HCT116 (cell line): Measurements from ENCODE around the gene NPAP1.

Experiments
- POLR2A ChIP-seq: IDR thresholded peaks from 2 replicates; pipeline ENCODE4 v1.7.0; 2011; ENCODE audit warnings: borderline replicate concordance; ENCODE audit not compliant: insufficient read depth, insufficient read length; ENCODE audit errors: extremely low read depth
- SRF ChIP-seq: IDR thresholded peaks from 2 replicates; pipeline ENCODE4 v1.6.1; 2012; ENCODE audit warnings: low read depth
- ZFX ChIP-seq: fragments of 450-650 bp; IDR thresholded peaks from 2 replicates; pipeline ENCODE4 v1.6.1; 2017
- ZNF274 ChIP-seq: fragments of 200-500 bp; sonication (Bioruptor generic); IDR thresholded peaks from 2 replicates; pipeline ENCODE4 v1.6.1; 2014; ENCODE audit warnings: mild to moderate bottlenecking, low read depth, low read length, inconsistent platforms
- TF ChIP-seq, protein P1 (sequence below): IDR thresholded peaks from 2 replicates; pipeline ENCODE4 v1.6.1; 2012; ENCODE audit warnings: low read depth
- TF ChIP-seq, protein P2 (sequence below), 3 experiments: fragments of 200-600 bp in 1 of 3; sonication (generic) in 1 of 3; IDR thresholded peaks in 2 of 3; conservative IDR thresholded peaks in 1 of 3; 2 replicates each; pipeline ENCODE4 v1.5.1; 2012 to 2017; ENCODE audit warnings: low read depth in 2 of 3, low read length in 2 of 3, antibody characterized with exemption in 1 of 3, borderline replicate concordance in 1 of 3, control low read depth in 1 of 3, mild to moderate bottlenecking in 1 of 3, mixed read lengths in 1 of 3, mixed run types in 1 of 3, moderate library complexity in 1 of 3; ENCODE audit not compliant: insufficient read depth in 1 of 3
- TF ChIP-seq, protein P3 (sequence below): IDR thresholded peaks from 2 replicates; pipeline ENCODE4 v1.6.1; 2012

DNA sequence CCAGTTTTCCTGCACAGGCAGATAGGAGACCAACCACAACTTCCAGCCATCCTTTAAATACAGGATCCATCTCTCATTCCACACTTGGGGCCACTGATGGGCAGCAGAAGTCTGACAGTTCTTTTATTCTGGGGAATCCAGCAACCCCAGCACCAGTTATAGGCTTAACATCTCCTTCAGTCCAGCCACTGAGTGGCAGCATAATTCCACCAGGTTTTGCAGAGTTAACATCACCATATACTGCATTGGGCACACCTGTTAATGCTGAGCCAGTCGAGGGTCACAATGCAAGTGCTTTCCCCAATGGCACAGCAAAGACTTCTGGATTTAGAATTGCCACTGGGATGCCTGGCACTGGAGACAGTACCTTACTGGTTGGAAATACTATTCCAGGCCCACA, 2.9 kb downstream of the NPAP1 start:
- TF ChIP-seq, protein P1, sequence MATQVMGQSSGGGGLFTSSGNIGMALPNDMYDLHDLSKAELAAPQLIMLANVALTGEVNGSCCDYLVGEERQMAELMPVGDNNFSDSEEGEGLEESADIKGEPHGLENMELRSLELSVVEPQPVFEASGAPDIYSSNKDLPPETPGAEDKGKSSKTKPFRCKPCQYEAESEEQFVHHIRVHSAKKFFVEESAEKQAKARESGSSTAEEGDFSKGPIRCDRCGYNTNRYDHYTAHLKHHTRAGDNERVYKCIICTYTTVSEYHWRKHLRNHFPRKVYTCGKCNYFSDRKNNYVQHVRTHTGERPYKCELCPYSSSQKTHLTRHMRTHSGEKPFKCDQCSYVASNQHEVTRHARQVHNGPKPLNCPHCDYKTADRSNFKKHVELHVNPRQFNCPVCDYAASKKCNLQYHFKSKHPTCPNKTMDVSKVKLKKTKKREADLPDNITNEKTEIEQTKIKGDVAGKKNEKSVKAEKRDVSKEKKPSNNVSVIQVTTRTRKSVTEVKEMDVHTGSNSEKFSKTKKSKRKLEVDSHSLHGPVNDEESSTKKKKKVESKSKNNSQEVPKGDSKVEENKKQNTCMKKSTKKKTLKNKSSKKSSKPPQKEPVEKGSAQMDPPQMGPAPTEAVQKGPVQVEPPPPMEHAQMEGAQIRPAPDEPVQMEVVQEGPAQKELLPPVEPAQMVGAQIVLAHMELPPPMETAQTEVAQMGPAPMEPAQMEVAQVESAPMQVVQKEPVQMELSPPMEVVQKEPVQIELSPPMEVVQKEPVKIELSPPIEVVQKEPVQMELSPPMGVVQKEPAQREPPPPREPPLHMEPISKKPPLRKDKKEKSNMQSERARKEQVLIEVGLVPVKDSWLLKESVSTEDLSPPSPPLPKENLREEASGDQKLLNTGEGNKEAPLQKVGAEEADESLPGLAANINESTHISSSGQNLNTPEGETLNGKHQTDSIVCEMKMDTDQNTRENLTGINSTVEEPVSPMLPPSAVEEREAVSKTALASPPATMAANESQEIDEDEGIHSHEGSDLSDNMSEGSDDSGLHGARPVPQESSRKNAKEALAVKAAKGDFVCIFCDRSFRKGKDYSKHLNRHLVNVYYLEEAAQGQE, result no peak
- TF ChIP-seq, protein P2, sequence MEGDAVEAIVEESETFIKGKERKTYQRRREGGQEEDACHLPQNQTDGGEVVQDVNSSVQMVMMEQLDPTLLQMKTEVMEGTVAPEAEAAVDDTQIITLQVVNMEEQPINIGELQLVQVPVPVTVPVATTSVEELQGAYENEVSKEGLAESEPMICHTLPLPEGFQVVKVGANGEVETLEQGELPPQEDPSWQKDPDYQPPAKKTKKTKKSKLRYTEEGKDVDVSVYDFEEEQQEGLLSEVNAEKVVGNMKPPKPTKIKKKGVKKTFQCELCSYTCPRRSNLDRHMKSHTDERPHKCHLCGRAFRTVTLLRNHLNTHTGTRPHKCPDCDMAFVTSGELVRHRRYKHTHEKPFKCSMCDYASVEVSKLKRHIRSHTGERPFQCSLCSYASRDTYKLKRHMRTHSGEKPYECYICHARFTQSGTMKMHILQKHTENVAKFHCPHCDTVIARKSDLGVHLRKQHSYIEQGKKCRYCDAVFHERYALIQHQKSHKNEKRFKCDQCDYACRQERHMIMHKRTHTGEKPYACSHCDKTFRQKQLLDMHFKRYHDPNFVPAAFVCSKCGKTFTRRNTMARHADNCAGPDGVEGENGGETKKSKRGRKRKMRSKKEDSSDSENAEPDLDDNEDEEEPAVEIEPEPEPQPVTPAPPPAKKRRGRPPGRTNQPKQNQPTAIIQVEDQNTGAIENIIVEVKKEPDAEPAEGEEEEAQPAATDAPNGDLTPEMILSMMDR (IDR thresholded peaks at IDR 0.05 in 2 of 3, conservative IDR thresholded peaks at IDR 0.05 in 1 of 3; ENCODE audit: borderline replicate concordance in 1 of 3, insufficient read depth in 1 of 3, low read depth in 2 of 3, low read length in 2 of 3), result no peak
- no peak for TF ChIP-seq SRF
- no peak for TF ChIP-seq POLR2A
- no peak for TF ChIP-seq ZNF274
- TF ChIP-seq, protein P3, sequence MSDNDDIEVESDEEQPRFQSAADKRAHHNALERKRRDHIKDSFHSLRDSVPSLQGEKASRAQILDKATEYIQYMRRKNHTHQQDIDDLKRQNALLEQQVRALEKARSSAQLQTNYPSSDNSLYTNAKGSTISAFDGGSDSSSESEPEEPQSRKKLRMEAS, result no peak
- no peak for TF ChIP-seq ZFX
